Measurements from ENCODE around the gene RBM15. TPM values are rescaled to one million over a fixed set of nuclear protein-coding genes. Genes with fewer than 3 reads are reported as not detected.

Gene RBM15
- total and polyA plus RNA-seq, 4 donors, result 3.6 to 55.4 (median 15.2) TPM

DNA sequence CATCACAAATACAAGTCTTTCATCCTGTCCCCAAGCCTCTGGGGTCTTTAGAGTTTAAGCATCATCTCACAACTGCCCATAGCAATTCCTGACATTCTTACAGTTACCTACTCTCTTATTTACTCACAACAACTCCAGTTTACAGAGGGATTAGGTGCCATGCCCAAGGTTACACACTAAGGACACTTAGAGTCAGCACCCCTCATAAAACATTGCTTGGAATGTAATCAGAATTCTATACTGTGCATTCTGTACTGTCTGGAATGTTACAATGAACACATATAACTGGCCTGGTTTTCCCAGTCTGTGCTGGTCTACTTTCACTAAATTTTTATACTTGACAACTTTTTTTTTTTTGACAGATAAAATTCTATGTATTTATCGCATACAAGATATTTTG, 14.5 kb upstream of the RBM15 start:
- no peak overlapping the region for H3K9ac ChIP-seq (ENCODE audit: insufficient read depth in 1 of 2, low read length in 2 of 2)
- H3K9me3 ChIP-seq (ENCODE audit: control insufficient read depth in 4 of 4, insufficient read depth in 3 of 4, low read length in 3 of 4), result no peaks in the 10 kb centered on the region
- 90 to 94% methylated on average over 1 of the region's 1 CpG for WGBS, 2 donors
- ATAC-seq (ENCODE audit: insufficient read depth, low FRiP score) (no peak), DNase-seq (no peak)
- TF ChIP-seq CTCF (IDR thresholded peaks at IDR 0.05; ENCODE audit: control extremely low read depth, extremely low read depth), result no peak
- no peaks in the 10 kb centered on the region for H3K4me1 ChIP-seq (ENCODE audit: control insufficient read depth in 5 of 5, insufficient read depth in 5 of 5, low read length in 5 of 5)
- H3K27ac ChIP-seq (ENCODE audit: low read depth in 1 of 2, low read length in 1 of 2), result no peak overlapping the region
- H3K36me3 ChIP-seq (ENCODE audit: control insufficient read depth in 4 of 4, insufficient read depth in 4 of 4, low read length in 4 of 4), result no peaks in the 10 kb centered on the region
- H3K4me3 ChIP-seq, result no peak overlapping the region
- H3K27me3 ChIP-seq (ENCODE audit: control insufficient read depth in 3 of 3, insufficient read depth in 3 of 3, low read length in 2 of 3), result no peaks in the 10 kb centered on the region

- no peak for DNase-seq
- Histone ChIP-seq H3K27ac (ENCODE audit: low read depth in 1 of 2, low read length in 1 of 2) (no peak overlapping the region), H3K9ac (ENCODE audit: insufficient read depth in 1 of 2, low read length in 2 of 2) (no peak overlapping the region), H3K4me1 (ENCODE audit: control insufficient read depth in 5 of 5, insufficient read depth in 5 of 5, low read length in 5 of 5) (no peaks in the 10 kb centered on the region), H3K36me3 (ENCODE audit: control insufficient read depth in 4 of 4, insufficient read depth in 4 of 4, low read length in 4 of 4) (no peaks in the 10 kb centered on the region), H3K27me3 (ENCODE audit: control insufficient read depth in 3 of 3, insufficient read depth in 3 of 3, low read length in 2 of 3) (no peaks in the 10 kb centered on the region), H3K4me3 (no peak overlapping the region), H3K9me3 (ENCODE audit: control insufficient read depth in 4 of 4, insufficient read depth in 3 of 4, low read length in 3 of 4) (no peaks in the 10 kb centered on the region)
- TF ChIP-seq CTCF (IDR thresholded peaks at IDR 0.05; ENCODE audit: control extremely low read depth, extremely low read depth), result no peak
- WGBS, 2 donors, result 68 to 75% methylated on average over 1 of the region's 1 CpG
- ATAC-seq (ENCODE audit: insufficient read depth, low FRiP score), result no peak
These were observed 12.4 kb upstream of the RBM15 start for GRCh38 chr1:110326826-110327225.

- TF ChIP-seq CTCF (IDR thresholded peaks at IDR 0.05; ENCODE audit: control extremely low read depth, extremely low read depth), result no peak
- no peak overlapping the region for H3K9ac ChIP-seq (ENCODE audit: insufficient read depth in 1 of 2, low read length in 2 of 2)
- no peaks in the 10 kb centered on the region for H3K27me3 ChIP-seq (ENCODE audit: control insufficient read depth in 3 of 3, insufficient read depth in 3 of 3, low read length in 2 of 3)
- H3K36me3 ChIP-seq (ENCODE audit: control insufficient read depth in 4 of 4, insufficient read depth in 4 of 4, low read length in 4 of 4), result no peaks in the 10 kb centered on the region
- H3K4me3 ChIP-seq, result no peak overlapping the region
- no peaks in the 10 kb centered on the region for H3K9me3 ChIP-seq (ENCODE audit: control insufficient read depth in 4 of 4, insufficient read depth in 3 of 4, low read length in 3 of 4)
- ATAC-seq (ENCODE audit: insufficient read depth, low FRiP score) (no peak), DNase-seq (no peak)
- no peak overlapping the region for H3K27ac ChIP-seq (ENCODE audit: low read depth in 1 of 2, low read length in 1 of 2)
- no peaks in the 10 kb centered on the region for H3K4me1 ChIP-seq (ENCODE audit: control insufficient read depth in 5 of 5, insufficient read depth in 5 of 5, low read length in 5 of 5)
These were observed 10.9 kb upstream of the RBM15 start for GRCh38 chr1:110328274-110328673.

DNA sequence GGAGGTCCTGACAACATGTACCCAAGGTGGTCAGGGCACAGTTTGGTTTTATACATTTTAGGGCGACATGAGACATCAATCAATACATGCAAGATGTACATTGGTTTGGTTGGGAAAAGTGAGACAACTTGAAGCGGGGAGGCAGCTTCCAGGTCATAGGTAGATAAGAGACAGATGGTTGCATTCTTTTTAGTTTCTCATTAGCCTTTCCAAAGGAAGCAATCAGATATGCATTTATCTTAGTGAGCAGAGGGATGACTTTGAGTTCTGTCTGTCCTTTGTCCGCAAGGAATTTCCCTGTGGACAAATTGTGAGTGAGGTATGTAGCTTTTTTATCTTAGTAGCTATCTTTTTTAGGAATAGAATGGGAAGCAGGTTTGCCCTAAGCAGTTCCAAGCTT, 10.5 kb upstream of the RBM15 start:
- Histone ChIP-seq H3K27me3 (ENCODE audit: control insufficient read depth in 3 of 3, insufficient read depth in 3 of 3, low read length in 2 of 3) (no peaks in the 10 kb centered on the region), H3K9ac (ENCODE audit: insufficient read depth in 1 of 2, low read length in 2 of 2) (no peak overlapping the region), H3K36me3 (ENCODE audit: control insufficient read depth in 4 of 4, insufficient read depth in 4 of 4, low read length in 4 of 4) (no peaks in the 10 kb centered on the region), H3K4me3 (no peak overlapping the region), H3K9me3 (ENCODE audit: control insufficient read depth in 4 of 4, insufficient read depth in 3 of 4, low read length in 3 of 4) (no peaks in the 10 kb centered on the region), H3K4me1 (ENCODE audit: control insufficient read depth in 5 of 5, insufficient read depth in 5 of 5, low read length in 5 of 5) (no peaks in the 10 kb centered on the region), H3K27ac (ENCODE audit: low read depth in 1 of 2, low read length in 1 of 2) (no peak overlapping the region)
- TF ChIP-seq CTCF (IDR thresholded peaks at IDR 0.05; ENCODE audit: control extremely low read depth, extremely low read depth), result no peak
- WGBS, 2 donors, result 92 to 94% methylated on average over 3 of the region's 3 CpGs
- no peak for DNase-seq
- no peak for ATAC-seq (ENCODE audit: insufficient read depth, low FRiP score)

All from lung (tissue), 12 donors.